NCI-H748 (cell line): Measurements from ENCODE around the gene CHST13.

Source experiments
- DNase-seq: peaks from one replicate; lab custom pipeline; 2025; ENCODE audit not compliant: unreplicated experiment; lab: John Stamatoyannopoulos, UW

Gene CHST13, protein sequence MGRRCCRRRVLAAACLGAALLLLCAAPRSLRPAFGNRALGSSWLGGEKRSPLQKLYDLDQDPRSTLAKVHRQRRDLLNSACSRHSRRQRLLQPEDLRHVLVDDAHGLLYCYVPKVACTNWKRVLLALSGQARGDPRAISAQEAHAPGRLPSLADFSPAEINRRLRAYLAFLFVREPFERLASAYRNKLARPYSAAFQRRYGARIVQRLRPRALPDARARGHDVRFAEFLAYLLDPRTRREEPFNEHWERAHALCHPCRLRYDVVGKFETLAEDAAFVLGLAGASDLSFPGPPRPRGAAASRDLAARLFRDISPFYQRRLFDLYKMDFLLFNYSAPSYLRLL

DNA sequence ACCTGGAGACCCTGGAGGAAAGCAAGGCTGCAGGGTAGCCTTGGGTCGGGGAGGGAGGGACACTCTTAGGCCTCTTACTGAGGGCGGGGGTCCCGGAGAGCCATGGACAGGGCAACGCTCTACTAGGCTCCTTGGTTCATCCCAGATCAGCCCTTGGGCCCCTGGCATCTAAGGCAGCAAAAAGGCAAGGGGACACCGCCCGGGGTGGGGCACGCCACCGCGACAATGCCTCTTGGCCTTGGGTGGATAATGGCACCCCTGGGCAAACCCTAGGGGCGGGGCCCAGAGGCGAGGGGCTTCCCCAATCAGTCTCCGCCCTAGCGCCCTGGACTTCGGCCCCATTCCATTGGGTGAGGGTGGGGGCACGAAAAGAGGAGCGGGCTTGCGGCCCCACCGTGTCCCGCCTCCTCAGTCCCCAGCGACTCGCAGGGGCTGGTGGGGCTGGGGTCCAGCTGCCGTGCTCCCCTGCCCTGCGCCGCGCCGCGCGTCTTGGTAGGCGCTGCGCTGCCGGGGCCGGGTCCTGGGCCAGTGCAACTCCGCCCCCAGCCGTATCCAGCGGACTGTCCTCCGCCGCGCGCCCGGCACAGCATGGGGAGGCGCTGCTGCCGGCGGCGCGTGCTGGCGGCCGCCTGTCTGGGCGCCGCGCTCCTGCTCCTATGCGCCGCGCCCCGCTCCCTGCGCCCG lies at the start of gene CHST13:
Gene CHST13, plus strand, starts transcription at position 411 of the 684 bp plus-strand sequence. Its CDS starts 178 bp downstream, at position 589.
- DNase-seq = peak; percentile 59

DNA sequence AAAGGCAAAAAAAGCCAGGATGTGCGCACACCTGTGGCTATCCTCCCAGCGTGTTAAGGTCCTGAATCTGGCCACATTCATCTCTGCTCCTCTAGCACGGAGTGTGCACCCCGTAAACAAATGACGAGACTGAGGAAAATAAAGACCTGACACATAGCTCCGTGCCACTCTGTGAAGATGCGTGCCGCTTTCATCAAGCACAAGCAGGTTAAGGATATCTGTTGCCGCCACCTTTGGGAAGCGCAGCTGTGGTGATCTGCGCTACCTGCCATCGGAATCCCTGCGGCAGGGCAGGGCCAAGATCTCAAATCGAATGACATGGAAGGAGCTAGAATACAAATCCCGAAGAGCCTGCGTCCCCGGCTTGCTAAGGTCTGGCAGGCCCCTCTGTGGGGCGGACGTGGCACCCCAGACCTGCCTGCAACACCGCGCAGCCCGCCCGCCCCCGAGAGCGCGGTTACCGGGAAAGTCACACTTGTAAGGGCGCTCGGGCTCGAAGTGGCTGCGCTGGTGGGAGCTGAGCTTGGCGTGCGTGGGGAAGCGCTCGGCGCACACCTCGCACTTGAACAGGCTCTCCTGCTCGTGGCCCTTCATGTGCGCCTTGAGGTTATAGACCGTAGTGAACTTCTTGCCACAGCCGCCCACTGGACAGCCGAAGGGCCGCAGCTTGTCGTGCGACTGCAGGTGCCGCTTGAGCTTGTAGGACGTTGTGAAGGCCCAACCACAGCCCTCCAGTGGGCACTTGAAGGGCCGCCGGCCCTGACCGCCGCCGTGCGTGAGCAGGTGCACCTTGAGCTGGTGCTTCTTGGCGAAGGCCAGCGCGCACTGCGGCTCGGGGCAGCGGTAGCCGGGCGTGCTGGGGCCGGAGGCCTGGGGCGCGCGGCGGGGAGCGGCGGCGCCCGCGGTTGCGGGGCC lies 49.2 kb upstream of the CHST13 start:
- peak; percentile 46 for DNase-seq

DNA sequence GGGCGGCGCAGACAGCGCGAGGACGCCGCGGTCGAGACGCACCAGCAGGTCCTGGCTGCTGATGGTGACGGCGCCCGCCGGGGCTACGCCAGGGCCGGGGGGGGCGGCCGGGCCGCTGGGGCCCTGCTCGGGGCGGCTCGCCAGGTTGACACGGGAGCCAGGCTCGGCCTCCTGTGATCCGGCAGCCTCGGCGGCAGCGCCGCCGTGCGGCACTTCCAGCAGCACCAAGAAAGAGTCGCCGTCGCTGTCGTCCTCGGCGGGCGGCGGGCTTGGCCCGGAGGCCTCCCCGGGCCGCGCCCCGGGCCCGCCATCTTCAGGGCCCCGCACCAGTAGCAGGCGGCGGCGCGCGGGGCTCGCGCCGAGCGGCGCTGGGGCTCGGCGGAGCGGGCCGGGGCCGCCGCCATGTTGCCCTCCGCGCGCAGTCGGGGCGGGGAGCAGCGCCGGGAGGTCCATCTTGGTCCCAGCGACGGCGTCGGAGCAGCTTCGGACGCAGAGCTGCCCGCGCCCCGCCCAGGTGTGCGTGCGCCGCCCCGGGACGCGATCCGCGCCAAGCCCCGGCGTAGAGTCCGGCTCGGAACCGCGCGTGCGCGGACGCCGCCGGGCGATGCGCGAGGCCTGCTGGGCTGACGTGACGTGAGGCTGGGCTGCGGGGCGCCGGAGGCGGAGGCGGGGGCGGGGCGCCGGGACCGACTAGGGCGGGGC lies 48.4 kb upstream of the CHST13 start, which contains the start of gene ZXDC:
Gene ZXDC, minus strand, starts transcription at position 479 of the 702 bp plus-strand sequence. Its CDS starts 26 bp downstream, at position 453.
- DNase-seq = peak; percentile 89

DNA sequence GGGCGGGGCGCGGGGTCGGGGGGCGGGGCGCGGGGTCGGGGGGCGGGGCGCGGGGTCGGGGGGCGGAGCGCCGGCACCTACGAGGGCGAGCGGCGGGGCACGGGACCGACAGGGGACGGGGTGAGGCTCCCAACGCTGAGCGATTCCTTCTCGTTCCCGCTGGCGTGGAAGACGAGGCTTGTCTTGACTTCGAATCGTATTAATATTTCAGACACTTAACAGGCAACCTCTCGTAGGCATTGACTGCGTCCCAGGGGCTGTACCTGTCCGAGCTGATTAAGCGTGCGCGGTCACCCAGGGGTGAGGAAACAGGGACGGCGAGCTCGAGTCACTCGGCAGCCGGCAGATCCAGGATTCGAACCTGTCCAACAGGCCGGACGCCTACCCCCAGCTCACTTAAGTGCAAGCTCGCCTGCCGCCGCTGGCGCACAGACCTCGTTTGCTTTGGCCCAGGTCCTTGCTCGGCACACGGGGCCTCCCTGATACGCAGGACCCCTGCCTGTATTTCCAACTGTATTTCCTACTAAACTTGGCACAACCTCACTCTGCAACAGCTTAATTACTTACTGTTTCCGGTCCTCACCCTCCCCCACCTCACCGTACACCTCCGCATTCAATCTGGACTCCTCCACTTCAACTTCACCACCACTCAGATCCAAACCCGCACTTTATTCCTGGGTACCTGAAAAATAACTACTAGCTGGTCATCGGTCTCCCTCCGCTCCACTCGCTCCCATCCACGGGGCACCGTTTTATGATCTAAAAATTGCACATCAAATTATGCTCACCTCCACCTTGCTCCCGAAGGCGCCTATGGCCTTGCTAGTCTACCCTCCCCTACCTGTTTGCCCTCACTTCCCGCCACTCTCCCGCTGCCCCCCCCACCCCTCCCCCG lies 47.5 kb upstream of the CHST13 start:
- peak; percentile 69 for DNase-seq

DNA sequence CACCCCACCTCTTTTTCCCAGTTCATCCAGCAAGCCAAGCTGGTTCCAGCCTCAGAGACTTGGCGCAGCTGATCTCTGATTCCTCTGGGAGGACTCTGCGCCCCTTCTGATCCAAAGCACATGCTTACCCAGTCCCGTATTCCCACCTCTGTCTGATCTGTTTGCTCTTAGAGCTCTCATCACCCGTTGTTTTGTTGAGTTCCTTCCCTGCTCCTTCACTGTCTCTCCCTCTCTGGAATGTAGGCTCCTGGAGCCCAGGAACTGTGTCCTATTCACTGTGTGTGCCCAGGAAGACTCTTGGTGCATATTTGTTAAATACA lies 46.9 kb upstream of the CHST13 start:
- no peak for DNase-seq

DNA sequence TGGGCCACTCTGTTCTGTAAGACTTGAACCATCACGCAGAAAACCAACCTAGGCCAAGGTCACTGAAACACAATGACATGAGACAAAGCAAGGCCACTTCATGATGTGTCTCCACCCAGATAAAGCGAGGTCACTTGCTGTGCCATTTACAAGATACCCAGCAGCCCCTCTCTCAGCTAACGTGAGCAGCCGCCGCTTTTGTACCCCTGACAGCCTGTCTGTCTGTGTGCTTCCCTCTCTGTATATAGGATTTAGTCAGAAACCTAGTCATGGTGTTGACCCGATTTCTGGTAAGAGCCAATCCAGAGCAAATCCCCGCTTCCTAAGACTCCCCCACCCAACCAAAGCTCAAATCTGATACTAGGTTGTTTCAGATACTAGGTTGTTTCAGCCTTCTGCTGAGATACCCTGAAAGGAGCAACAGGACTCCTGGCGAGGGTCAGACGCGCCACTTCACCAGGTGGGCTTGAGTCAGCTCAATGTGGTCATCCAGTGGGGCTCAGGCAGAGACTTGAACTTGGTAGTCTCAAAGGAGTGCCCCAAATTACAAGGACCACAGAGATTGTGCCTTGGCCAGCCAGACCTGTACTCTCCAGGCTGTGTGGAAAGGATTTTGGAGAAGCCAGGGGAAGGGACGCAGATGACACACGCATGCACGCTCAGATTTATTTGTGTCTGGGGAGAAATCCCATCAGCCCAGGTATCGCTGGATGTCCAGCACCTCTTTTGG lies 45.2 kb upstream of the CHST13 start:
- DNase-seq = no peak

DNA sequence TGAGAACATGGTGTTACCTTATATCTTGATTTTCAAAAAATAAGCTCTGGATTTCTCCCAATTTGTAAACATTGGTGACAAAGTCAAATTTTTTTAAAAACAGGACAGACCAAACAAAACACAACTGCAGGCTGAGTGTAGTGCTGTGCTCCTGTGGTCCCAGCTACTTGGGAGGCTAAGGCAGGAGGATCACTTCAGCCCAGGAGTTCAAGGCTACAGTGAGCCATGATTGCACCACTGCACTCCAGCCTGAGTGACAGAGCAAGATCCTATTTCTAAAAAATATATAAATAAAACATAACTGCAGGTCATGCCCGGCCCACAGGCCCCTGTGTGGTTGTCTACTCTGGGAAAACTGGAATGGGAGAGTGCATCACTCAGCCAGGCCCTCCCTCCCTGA lies 44.3 kb upstream of the CHST13 start:
- no peak for DNase-seq

DNA sequence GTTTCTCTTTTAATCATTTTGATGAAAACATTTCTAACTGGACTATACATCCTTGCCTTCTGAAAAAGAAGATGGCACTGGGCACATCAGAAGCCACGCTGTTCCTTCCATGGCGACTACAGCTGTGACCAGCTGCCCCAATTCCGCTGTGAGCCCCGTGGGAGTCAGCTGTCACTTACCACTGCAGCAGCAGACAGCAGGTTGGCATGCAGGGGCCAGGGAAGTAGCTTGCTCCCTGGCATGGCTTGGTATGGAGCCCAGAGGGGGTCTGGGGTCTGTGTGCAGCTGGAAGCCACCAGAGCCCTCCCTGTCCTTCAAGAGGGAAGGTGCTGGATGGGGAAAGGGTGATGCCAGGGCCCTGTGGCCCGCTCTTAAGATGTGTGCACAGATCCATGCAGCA lies 43.7 kb upstream of the CHST13 start:
- DNase-seq = no peak

DNA sequence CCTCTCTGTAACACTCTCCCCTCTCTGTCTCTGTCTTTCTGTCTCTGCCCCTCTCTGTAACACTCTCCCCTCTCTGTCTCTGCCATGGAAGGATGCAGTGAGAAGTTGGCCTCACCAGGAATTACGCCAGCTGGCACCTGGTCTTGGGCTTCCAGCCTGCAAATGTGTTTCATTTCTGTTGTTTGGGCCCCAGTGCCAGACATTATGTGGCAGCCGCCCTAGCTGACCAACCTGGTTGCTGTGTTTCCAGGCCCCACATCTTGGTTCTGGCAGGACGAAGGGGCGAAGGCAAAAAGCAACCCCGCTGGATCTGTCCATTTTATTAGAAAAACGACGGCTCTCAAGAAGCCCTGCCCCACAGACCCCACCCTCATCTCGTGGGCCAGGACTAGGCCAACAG lies 43.1 kb upstream of the CHST13 start:
- DNase-seq = no peak

DNA sequence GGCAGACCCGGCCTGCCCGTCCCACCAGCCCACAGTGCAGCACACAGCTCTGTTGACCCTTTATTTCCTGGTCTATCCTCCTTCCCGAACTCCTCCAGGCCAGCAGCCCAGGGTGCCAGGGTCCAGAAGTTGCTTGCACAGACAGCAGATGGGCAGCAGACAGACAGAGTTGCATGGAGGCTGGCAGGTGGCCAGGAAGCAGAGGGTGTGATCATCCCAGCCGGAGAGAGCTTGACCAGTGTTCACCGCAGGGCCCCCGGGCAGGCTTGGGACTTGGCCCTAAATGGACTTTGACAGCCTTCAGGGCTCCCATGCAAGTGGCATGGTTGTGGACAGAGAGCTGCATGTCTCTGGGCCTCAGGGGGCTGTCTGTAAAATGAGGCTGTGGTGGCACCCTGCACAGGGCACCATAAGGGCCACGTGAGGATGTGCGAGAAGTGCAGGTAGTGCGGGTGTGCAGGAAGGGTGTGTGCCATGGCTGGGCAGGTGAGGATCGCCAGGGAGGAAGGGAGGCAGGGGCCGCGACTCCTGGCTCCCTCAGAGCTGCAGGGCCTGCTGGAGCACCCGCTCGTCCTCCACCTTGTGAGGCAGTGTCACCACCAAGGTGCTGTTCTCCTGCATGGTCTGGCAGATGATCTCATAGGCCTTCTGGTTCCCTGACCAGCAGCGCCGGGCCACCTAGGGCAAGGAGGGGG lies 42.0 kb upstream of the CHST13 start:
- DNase-seq = no peak

DNA sequence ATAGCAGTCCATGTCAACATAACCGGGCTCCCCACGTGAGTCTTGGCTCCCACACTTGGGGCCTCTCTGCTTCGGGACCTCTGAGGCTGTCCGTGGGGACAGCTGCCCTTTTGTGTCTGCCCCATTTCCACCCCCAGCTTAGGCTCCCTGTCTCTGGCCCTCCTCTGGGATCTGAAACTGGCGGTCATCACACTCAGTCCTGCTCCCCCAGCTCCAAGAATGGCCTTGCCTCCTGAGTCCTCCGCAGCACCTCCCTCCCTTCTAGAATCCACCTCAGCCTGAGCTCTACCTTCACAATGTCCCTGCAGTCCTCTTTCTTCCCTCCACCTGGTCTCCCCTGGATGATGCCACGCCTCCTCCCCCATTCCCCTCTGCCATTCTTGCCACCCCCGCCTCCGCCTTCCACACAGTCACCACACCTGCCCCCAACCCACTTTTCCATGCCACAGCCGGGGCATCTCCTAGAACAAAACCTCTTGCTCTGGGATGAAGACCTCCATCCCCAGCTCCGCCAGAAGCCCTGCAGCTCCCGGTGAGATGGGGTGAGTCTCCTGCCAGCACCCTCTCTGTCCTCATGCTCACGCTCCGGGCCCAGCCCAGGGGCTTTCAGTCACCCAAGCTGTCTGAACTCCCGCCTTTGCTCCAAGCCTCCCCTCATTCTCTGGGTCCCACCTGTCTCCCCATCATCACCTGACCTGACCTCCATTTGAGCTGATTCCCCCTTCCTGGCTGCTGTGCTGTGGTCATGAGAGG lies 41.3 kb upstream of the CHST13 start:
- DNase-seq = no peak

DNA sequence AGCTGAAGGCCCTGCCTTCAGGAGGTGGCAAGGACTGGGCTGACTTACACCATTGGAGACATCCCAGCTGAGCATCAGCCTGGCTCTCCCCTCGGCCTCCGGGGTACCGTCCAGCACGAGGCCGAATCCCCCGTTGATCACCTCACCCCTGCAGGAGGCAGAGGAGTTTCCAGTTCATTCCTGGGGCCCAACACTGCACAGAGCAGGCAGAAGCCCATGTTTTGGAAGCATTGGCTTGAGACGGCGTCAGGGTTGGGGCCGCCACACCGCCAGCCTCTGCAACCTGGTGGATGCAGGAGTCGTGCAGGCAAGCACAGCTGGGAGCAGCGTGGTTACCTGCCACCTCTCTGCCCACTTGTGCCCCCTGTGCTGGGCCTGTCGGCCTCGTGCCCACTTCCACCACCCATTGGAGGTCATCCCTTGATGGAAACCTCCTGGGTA lies 40.6 kb upstream of the CHST13 start:
- DNase-seq = no peak

DNA sequence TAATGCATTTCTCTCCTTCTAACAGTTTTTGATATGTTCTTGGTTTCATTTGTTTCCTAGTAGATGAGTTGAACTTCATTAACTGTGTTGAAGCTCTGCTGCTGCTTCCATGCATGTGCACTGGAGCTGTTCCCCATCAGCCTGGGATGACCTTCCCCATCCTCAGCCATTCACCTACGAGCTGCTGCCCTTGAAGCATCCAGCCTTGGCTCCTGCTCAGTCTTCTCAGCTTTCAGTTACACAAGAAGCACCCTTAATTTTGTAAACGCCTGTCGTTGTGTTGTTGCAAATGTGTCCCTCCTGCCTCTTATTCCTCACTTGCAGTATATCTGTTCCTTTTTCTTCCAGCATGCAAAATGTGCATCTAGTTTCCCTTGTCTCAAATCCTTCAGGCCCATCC lies 39.8 kb upstream of the CHST13 start:
- no peak for DNase-seq

DNA sequence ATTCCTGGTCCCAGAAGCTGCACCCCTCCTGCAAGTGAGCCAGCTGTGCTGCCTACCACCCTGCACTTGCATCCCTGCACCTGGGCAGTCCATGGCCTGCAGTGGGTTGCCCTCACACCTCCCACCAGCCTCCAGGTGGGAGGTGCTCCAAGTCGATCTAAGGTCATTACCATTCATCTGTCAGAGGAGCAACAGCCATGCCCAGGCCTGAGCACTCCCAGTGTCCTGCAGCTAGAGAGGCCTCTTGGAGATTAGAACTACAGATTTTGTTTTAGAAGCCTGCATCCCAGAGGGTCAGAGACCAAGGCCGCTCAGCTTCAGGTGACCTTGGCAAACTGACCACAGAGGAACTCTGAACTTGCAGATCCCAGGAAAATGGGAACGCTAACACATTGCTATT lies 39.3 kb upstream of the CHST13 start:
- no peak for DNase-seq

DNA sequence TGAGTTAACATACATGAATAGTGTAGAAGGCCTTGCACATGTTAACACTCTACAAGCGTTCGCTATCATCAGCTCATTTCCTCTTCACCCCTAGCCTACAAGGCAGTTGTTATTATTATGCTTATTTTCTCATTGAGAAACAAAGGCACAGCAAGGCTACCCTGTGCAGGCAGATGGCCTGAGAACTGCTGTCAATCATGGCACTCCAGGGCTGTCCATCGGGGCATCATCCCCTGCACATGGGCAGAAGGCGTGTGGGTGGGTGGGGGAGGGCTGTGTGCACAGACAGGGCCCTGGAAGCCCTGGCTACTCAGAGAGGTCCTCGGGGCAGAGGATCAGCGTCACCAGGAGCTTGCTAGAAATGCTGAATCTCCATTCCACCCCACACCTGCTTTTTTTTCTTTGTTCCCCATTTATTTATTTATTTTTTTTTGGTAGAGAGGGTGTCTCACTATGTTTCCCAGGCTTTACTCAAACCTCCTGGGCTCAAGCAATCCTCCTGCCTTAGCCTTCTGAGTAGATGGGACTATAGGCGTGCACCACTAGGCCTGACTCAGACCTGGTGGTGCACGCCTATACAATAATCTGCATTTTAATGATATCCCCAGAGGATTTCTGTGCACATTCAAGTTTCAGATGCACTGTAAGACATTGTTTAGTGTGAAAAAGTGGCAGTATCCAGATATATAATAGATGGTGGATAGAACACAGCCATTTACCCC lies 38.6 kb upstream of the CHST13 start:
- no peak for DNase-seq

DNA sequence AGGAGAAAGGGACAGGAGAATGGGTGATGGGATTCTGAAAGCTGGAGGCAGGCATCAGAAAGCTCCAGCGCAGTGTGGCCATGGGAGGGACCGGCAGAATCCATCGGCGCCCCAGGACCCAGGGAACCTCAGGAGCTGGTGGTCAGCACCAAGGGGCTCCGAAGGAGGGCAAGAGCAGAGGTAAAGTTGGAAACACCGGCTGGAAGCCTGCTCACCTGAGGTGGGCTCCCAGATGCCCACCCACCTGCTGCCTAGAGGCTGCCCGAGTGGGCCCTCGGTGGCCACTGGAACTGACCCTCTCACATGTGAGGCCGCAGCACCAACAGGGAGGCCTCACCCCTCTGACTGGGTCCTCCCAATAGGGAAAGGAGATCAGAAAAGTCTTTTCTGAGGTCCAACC lies 38.0 kb upstream of the CHST13 start:
- no peak for DNase-seq

DNA sequence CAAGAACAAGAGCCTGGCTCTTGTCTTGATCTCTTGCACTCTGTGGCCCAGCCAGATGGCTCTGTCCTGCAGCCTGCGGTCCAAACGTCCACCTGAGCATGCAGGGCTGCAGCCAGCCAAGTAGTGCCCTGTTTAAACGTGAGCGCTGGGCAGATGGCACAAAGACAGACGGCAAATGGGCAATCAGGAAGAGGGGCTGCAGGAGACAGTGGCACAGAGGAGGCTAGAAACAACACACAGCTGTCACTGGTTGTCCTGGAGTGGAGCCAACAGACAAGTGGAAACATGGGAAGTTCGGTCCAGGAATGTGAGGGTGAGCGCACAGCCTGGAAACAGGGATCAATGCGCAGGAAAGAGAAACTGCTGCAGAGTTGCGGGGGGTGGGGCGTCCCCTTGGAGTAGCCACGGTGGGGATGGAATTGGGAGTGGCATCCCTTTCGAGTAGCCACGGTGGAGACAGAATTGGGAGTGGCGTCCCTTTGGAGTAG lies 37.6 kb upstream of the CHST13 start:
- no peak for DNase-seq
